ENCODE data around the gene PZP.
A peak's percentile ranks its signal among the peaks of the same experiment; 100 is the strongest.
"Not testable (repeated sequence)": the region's sequence is repeated elsewhere in the genome, so short reads cannot be mapped to it uniquely, and the experiment has no call there.

Gene PZP

GRCh38 chr12:9179781-9180180 is 28.4 kb downstream of the PZP start:
- no peak for DNase-seq

GRCh38 chr12:9169979-9170634 is 38.1 kb downstream of the PZP start:
- DNase-seq: no peak

- not testable (repeated sequence) for DNase-seq
Measured at GRCh38 chr12:9167345-9167744, 40.9 kb downstream of the PZP start.

- no peak for DNase-seq
Measured at GRCh38 chr12:9163392-9163791, 44.8 kb downstream of the PZP start.

GRCh38 chr12:9156119-9156518 is 52.1 kb downstream of the PZP start:
- DNase-seq: no peak

- no peak for DNase-seq
Measured at GRCh38 chr12:9149372-9149771, 58.8 kb downstream of the PZP start.

GRCh38 chr12:9148926-9149325 is 59.3 kb downstream of the PZP start:
- no peak for DNase-seq

GRCh38 chr12:9147461-9147860 is 60.7 kb downstream of the PZP start:
- DNase-seq: no peak

GRCh38 chr12:9144730-9145106 is 63.5 kb downstream of the PZP start:
- DNase-seq: no peak

GRCh38 chr12:9143929-9144729 is 64.1 kb downstream of the PZP start:
- DNase-seq: no peak

- DNase-seq: no peak
Measured at GRCh38 chr12:9143137-9143536, 65.1 kb downstream of the PZP start.

- DNase-seq: not testable (repeated sequence)
Measured at GRCh38 chr12:9139588-9140290, 68.5 kb downstream of the PZP start.

- no peak for DNase-seq
Measured at GRCh38 chr12:9135903-9136310, 72.3 kb downstream of the PZP start.

- DNase-seq: peak; percentile 10
Measured at GRCh38 chr12:9134981-9135628, 73.1 kb downstream of the PZP start.

GRCh38 chr12:9133216-9133916 is 74.8 kb downstream of the PZP start:
- no peak for DNase-seq

- DNase-seq: no peak
Measured at GRCh38 chr12:9132008-9132535, 76.1 kb downstream of the PZP start.

- no peak for DNase-seq
Measured at GRCh38 chr12:9130244-9130643, 78.0 kb downstream of the PZP start.

- DNase-seq: no peak
Measured at GRCh38 chr12:9127936-9128663, 80.1 kb downstream of the PZP start.

- no peak for DNase-seq
Measured at GRCh38 chr12:9127484-9127883, 80.7 kb downstream of the PZP start.

GRCh38 chr12:9124383-9125031 is 83.7 kb downstream of the PZP start:
- no peak for DNase-seq

- no peak for DNase-seq
Measured at GRCh38 chr12:9123781-9124382, 84.3 kb downstream of the PZP start.

Data from hematopoietic multipotent progenitor cell treated with erythropoietin and hydrocortisone succinate and interleukin-3 and kit ligand, for 6 days (in vitro differentiated cells).